Kidney (tissue), 14 donors: ENCODE measurements around the gene ADIPOR2. TPM values are rescaled to one million over a fixed set of nuclear protein-coding genes. Genes with fewer than 3 reads are reported as not detected.

ENCODE experiments used
- DNase-seq, 5 donors: peaks; one replicate each; pipeline ENCODE4 v3.0.0-alpha.2; 2013 to 2020
- FAIRE-seq: peaks from 2 replicates; lab custom pipeline; 2012; peaks lifted over from hg19 to GRCh38; lab: Jason Lieb, UNC
- H3K27ac ChIP-seq, 2 donors: one replicate each; pipeline ENCODE4 v1.7.0; 2013; ENCODE audit warnings: low read depth in 2 of 2, low read length in 2 of 2, inconsistent platforms in 1 of 2
- H3K27me3 ChIP-seq: one replicate; pipeline ENCODE4 v1.7.1; 2013; ENCODE audit warnings: low read length, inconsistent platforms; ENCODE audit not compliant: control insufficient read depth, insufficient read depth
- H3K36me3 ChIP-seq, 3 donors: one replicate each; pipeline versions ENCODE4 v1.7.0 to v1.7.1; 2013; ENCODE audit warnings: low read length in 3 of 3, control low read depth in 1 of 3, inconsistent platforms in 1 of 3; ENCODE audit not compliant: insufficient read depth in 3 of 3, control insufficient read depth in 2 of 3
- H3K4me1 ChIP-seq, 3 donors: one replicate each; pipeline versions ENCODE4 v1.7.0 to v1.7.1; 2013; ENCODE audit warnings: low read length in 3 of 3, inconsistent platforms in 1 of 3, low read depth in 1 of 3; ENCODE audit not compliant: control insufficient read depth in 2 of 3, insufficient read depth in 2 of 3
- H3K4me3 ChIP-seq, 3 donors: one replicate each; pipeline versions ENCODE4 v1.7.0 to v1.8.1; 2013; ENCODE audit warnings: low read length in 3 of 3, control low read depth in 1 of 3, inconsistent platforms in 1 of 3
- H3K9ac ChIP-seq, 3 donors: one replicate each; pipeline versions ENCODE4 v1.7.0 to v1.7.1; 2013; ENCODE audit warnings: low read length in 3 of 3, control low read depth in 1 of 3, inconsistent platforms in 1 of 3
- H3K9me3 ChIP-seq, 3 donors: one replicate each; pipeline versions ENCODE4 v1.7.0 to v1.7.1; 2013; ENCODE audit warnings: low read length in 3 of 3, control low read depth in 1 of 3, inconsistent platforms in 1 of 3; ENCODE audit not compliant: control insufficient read depth in 2 of 3, insufficient read depth in 1 of 3
- CTCF ChIP-seq: IDR thresholded peaks from 3 replicates; pipeline ENCODE4 v1.5.1; 2012; ENCODE audit warnings: mild to moderate bottlenecking, moderate library complexity, borderline replicate concordance; ENCODE audit not compliant: insufficient read depth; ENCODE audit errors: extremely low read depth
- intact Hi-C: fragments of 100-400 bp; cut with DNase I; formaldehyde crosslinking; loops from one replicate; pipeline ENCODE4 v1.11.1; 2022
- polyA plus RNA-seq: library from polyadenylated mRNA; stranded (reverse); fragments of 350-450 nt; fragmentation: Illumina TruSeq; extraction: RNeasy Lipid Tissue Mini Kit (QIAGEN cat#74804); gene quantifications from one replicate; pipeline ENCODE4 v1.2.3, GENCODE V29; 2014; ENCODE audit warnings: low read depth, low replicate concordance; ENCODE audit not compliant: insufficient read depth
- total RNA-seq: library from RNA; stranded (reverse); fragmentation: NEBNext Ultra II Directional; extraction: Animal tissue kit (Norgen Biotek cat#: 25700); gene quantifications from one replicate; pipeline ENCODE4 v1.2.1, GENCODE V29; 2021
- donor health status: control.
- donor health status: control.
- donor health status: control.
- donor health status: control.
- donor health status: control.
- donor health status: DM: yes; HTN: yes; CAD: no.
- donor health status: Normal renal cell carcinoma (clear cell type).

The ADIPOR2 gene
- total and polyA plus RNA-seq, 2 donors from 2014 or later: 26.7 to 50.0 TPM

DNA sequence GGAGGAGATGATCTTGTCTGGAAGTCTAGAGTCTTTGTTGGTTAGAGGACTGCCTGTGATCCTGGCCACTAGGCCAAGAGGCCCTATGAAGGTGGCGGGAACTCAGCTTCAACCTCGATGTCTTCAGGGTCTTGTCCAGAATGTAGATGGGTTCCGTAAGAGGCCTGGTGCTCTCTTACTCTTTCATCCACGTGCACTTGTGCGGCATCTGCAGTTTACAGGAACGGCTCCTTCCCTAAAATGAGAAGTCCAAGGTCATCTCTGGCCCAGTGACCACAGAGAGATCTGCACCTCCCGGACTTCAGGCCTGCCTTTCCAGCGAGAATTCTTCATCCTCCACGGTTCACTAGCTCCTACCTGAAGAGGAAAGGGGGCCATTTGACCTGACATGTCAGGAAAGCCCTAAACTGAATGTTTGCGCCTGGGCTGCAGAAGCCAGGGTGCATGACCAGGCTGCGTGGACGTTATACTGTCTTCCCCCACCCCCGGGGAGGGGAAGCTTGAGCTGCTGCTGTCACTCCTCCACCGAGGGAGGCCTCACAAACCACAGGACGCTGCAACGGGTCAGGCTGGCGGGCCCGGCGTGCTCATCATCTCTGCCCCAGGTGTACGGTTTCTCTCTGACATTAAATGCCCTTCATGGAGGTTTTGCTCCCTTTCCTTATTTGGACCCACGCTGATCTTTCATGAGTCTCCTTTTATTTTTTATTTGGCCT, 44.1 kb upstream of the ADIPOR2 start:
- DNase-seq (peak in 2 of 5 donors; percentile 29 to 30), FAIRE-seq (no peak)
- H3K9me3 ChIP-seq: no peaks in the 10 kb centered on the region
- H3K9ac ChIP-seq: no peak overlapping the region
- intact Hi-C loops: loop anchor here (10.0 kb wide), 1 partner anchor 288 kb away; no protein-coding TSS in a partner anchor
- H3K36me3 ChIP-seq: no peaks in the 10 kb centered on the region
- no peaks in the 10 kb centered on the region for H3K27me3 ChIP-seq
- no peak overlapping the region for H3K4me3 ChIP-seq
- TF ChIP-seq CTCF: no peak
- H3K27ac ChIP-seq: no peak overlapping the region
- H3K4me1 ChIP-seq: peaks cover 0 to 3% (median 0%) of the 10 kb centered on the region in 3 donors

DNA sequence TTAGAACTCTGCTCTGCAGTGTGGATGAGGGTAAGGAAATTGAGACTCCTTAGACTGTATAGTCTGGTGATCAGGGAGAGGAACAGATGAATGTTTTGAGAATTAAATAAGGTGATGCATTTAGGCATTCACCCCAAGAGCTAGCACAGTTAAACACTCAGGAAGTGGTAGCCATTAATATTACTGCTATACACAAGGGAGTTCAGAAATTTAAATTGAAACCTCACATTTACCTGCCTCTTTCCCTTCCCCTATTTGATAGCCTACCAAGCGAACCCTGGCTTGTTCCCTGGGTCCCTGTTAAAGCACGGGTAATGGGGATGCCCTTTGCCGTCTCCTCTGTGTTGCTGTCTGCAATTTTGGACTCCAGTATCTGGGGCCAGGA, 43.6 kb upstream of the ADIPOR2 start:
- H3K9me3 ChIP-seq: no peaks in the 10 kb centered on the region
- intact Hi-C loops: loop anchor here (10.0 kb wide), 1 partner anchor 288 kb away; no protein-coding TSS in a partner anchor
- no peaks in the 10 kb centered on the region for H3K27me3 ChIP-seq
- no peak overlapping the region for H3K27ac ChIP-seq
- TF ChIP-seq CTCF: no peak
- no peaks in the 10 kb centered on the region for H3K36me3 ChIP-seq
- FAIRE-seq (no peak), DNase-seq (no peak)
- H3K4me1 ChIP-seq: peaks cover 0 to 3% (median 0%) of the 10 kb centered on the region in 3 donors
- no peak overlapping the region for H3K4me3 ChIP-seq
- no peak overlapping the region for H3K9ac ChIP-seq

DNA sequence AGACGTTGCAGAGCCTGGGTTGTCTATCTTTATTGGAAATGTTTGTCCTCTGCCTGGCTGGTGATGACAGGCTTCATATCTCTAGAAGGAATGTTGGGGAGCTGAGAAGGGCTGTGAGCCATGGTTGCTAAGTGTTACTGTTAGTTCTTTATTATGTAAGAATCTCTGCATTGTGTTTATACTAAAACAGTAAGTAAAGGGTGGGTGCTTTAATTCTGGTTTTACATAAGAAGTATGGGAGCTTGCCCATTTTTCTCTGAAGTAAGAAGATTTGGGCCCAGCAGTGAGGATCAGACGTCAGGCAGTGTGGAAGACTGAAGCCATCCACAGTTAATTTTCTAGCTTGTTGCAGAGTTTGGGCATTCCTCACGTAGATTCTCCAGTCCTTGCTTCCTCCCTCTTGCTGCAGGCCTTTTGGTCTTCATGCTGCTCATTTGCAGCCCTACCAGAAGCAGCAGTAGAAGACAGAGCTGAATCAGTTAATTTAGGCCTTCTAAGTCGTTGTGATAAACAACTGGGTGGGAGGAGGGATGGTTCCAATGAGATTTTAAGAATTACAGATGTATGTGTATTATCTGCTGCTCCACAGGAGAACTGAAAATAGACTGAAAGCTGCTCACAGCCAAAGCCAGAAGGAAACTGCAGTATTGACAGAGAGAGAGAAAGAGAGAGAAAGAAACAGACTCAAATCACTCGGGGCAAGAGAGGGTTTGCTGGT, 40.5 kb upstream of the ADIPOR2 start:
- no peak overlapping the region for H3K27ac ChIP-seq
- DNase-seq (no peak), FAIRE-seq (no peak)
- H3K4me3 ChIP-seq: no peak overlapping the region
- H3K27me3 ChIP-seq: no peaks in the 10 kb centered on the region
- TF ChIP-seq CTCF: no peak
- H3K4me1 ChIP-seq: no peaks in the 10 kb centered on the region
- intact Hi-C loops: loop anchor here (5.0 kb wide), 1 partner anchor 142 kb away; no protein-coding TSS in a partner anchor
- H3K36me3 ChIP-seq: no peaks in the 10 kb centered on the region
- no peak overlapping the region for H3K9ac ChIP-seq
- no peaks in the 10 kb centered on the region for H3K9me3 ChIP-seq
